Measurements from ENCODE around the gene CPSF7.

DNA sequence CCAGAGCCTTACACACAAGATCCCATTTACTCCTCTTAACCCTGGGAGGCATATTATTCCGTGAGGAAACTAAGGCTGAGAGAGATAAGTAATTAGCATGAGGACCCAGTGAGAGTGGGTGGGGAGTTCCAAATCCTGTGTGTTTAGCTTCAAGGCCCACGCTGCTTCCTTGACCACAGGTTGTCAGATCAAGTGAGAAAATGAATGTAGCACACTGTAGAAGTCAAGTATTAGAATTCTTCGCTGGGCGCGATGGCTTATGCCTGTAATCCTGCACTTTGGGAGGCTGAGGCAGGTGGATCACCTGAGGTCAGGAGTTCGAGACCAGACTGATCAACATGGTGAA, 71.9 kb downstream of the CPSF7 start:
- TF ChIP-seq, protein P1, sequence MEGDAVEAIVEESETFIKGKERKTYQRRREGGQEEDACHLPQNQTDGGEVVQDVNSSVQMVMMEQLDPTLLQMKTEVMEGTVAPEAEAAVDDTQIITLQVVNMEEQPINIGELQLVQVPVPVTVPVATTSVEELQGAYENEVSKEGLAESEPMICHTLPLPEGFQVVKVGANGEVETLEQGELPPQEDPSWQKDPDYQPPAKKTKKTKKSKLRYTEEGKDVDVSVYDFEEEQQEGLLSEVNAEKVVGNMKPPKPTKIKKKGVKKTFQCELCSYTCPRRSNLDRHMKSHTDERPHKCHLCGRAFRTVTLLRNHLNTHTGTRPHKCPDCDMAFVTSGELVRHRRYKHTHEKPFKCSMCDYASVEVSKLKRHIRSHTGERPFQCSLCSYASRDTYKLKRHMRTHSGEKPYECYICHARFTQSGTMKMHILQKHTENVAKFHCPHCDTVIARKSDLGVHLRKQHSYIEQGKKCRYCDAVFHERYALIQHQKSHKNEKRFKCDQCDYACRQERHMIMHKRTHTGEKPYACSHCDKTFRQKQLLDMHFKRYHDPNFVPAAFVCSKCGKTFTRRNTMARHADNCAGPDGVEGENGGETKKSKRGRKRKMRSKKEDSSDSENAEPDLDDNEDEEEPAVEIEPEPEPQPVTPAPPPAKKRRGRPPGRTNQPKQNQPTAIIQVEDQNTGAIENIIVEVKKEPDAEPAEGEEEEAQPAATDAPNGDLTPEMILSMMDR (IDR thresholded peaks at IDR 0.05; ENCODE audit: poor library complexity) = no peak
- TF ChIP-seq EZH2phosphoT487 (IDR thresholded peaks at IDR 0.05; ENCODE audit: low read depth, severe bottlenecking, unreplicated experiment) (no peak), EZH2 (IDR thresholded peaks at IDR 0.05; ENCODE audit: borderline replicate concordance) (no peak)

Data from hepatocyte (in vitro differentiated cells).